HEK293T (cell line): ENCODE data around the gene LEMD1.

ENCODE experiments used
- CTCF ChIA-PET: fragments of 350-600 bp; formaldehyde crosslinking; extraction: SDS; loops from one replicate; lab custom pipeline; 2021; ENCODE audit warnings: antibody characterized with exemption, inconsistent platforms; lab: Yijun Ruan, JAX
- POLR2A ChIA-PET: fragments of 350-600 bp; formaldehyde crosslinking; extraction: SDS; loops from one replicate; lab custom pipeline; 2020; ENCODE audit warnings: antibody characterized with exemption, inconsistent platforms; lab: Yijun Ruan, JAX
- DNase-seq: peaks from one replicate; pipeline ENCODE4 v3.0.0; 2012; ENCODE audit warnings: mixed read lengths; ENCODE audit errors: extremely low spot score
- ARNT ChIP-seq: fragments of 450-650 bp; IDR thresholded peaks from 2 replicates; pipeline ENCODE4 v1.6.1; 2017; ENCODE audit warnings: mild to moderate bottlenecking
- BHLHE40 ChIP-seq: fragments of 450-650 bp; IDR thresholded peaks from 2 replicates; pipeline ENCODE4 v1.6.1; 2016; ENCODE audit warnings: mild to moderate bottlenecking, moderate library complexity, borderline replicate concordance
- CTBP1 ChIP-seq: fragments of 450-650 bp; IDR thresholded peaks from 2 replicates; pipeline ENCODE4 v1.6.1; 2016; ENCODE audit warnings: borderline replicate concordance
- ELF4 ChIP-seq: fragments of 450-650 bp; IDR thresholded peaks from 2 replicates; pipeline ENCODE4 v1.6.1; 2017; ENCODE audit warnings: antibody characterized with exemption
- FOXA1 ChIP-seq: fragments of 450-650 bp; IDR thresholded peaks from 2 replicates; pipeline ENCODE4 v1.6.1; 2016; ENCODE audit warnings: mild to moderate bottlenecking
- FOXK2 ChIP-seq: fragments of 450-650 bp; IDR thresholded peaks from 2 replicates; pipeline ENCODE4 v1.6.1; 2016; ENCODE audit warnings: mild to moderate bottlenecking
- FOXM1 ChIP-seq: fragments of 450-650 bp; IDR thresholded peaks from 2 replicates; pipeline ENCODE4 v1.6.1; 2017; ENCODE audit warnings: mild to moderate bottlenecking, borderline replicate concordance
- HDGF ChIP-seq: fragments of 450-650 bp; IDR thresholded peaks from 2 replicates; pipeline ENCODE4 v1.6.1; 2017; ENCODE audit warnings: antibody characterized with exemption, borderline replicate concordance
- L3MBTL2 ChIP-seq: fragments of 450-650 bp; conservative IDR thresholded peaks from 2 replicates; pipeline ENCODE4 v1.6.1; 2016; ENCODE audit warnings: mild to moderate bottlenecking
- LEF1 ChIP-seq: fragments of 450-650 bp; IDR thresholded peaks from 2 replicates; pipeline ENCODE4 v1.6.1; 2017; ENCODE audit warnings: mild to moderate bottlenecking, borderline replicate concordance
- SP1 ChIP-seq: fragments of 450-650 bp; IDR thresholded peaks from 2 replicates; pipeline ENCODE4 v1.6.1; 2017
- TARDBP ChIP-seq: fragments of 450-650 bp; IDR thresholded peaks from 2 replicates; pipeline ENCODE4 v1.6.1; 2016
- ZNF384 ChIP-seq: fragments of 450-650 bp; IDR thresholded peaks from 2 replicates; pipeline ENCODE4 v1.6.1; 2016
- TF ChIP-seq, protein P1 (sequence below): fragments of 450-650 bp; IDR thresholded peaks from 2 replicates; pipeline ENCODE4 v1.6.1; 2016

The LEMD1 gene

GRCh38 chr1:205421798-205422197, at the start of gene LEMD1:
LEMD1 (minus strand) TSS chr1:205422056; CDS start chr1:205420536, 1,520 bp downstream.
- TF ChIP-seq SP1 (no peak), HDGF (no peak), L3MBTL2 (no peak), FOXA1 (no peak), ZNF384 (no peak), TARDBP (no peak), FOXK2 (no peak), ARNT (no peak), LEF1 (no peak), CTBP1 (no peak), BHLHE40 (no peak)
- TF ChIP-seq, protein P1, sequence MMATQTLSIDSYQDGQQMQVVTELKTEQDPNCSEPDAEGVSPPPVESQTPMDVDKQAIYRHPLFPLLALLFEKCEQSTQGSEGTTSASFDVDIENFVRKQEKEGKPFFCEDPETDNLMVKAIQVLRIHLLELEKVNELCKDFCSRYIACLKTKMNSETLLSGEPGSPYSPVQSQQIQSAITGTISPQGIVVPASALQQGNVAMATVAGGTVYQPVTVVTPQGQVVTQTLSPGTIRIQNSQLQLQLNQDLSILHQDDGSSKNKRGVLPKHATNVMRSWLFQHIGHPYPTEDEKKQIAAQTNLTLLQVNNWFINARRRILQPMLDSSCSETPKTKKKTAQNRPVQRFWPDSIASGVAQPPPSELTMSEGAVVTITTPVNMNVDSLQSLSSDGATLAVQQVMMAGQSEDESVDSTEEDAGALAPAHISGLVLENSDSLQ: no peak
- POLR2A ChIA-PET: no interaction called here
- no peak for DNase-seq
- CTCF ChIA-PET: interaction anchor here (0.9 to 1.7 kb wide), 2 partner anchors 9 to 17 kb away, joined by 3 read pairs; no protein-coding TSS in a partner anchor

DNA sequence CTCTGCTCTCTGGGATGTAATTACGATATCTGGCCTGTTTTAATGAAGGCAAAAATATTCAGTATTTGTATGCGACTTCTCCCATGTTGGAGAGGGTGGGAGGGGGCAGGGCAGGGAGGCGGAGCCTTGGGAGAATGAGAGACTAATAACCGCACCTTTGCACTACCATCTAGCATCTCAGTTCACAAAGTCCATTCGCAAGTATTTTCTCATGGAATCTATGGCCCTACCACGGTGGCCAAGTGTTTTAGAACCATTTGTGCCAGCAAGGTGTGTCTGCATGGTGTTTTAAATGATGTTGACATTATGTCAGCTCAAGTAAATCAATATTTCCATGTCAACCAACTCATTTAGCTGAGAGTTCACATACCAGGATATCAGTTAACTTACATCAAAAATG, 48.3 kb upstream of the LEMD1 start:
- ChIA-PET CTCF (no interaction called here), POLR2A (no interaction called here)
- TF ChIP-seq CTBP1: no peak
- TF ChIP-seq ARNT: no peak
- no peak for TF ChIP-seq TARDBP
- TF ChIP-seq ZNF384: no peak
- no peak for TF ChIP-seq ELF4
- TF ChIP-seq, protein P1: no peak
- no peak for TF ChIP-seq FOXM1
- no peak for TF ChIP-seq HDGF
- DNase-seq: no peak

DNA sequence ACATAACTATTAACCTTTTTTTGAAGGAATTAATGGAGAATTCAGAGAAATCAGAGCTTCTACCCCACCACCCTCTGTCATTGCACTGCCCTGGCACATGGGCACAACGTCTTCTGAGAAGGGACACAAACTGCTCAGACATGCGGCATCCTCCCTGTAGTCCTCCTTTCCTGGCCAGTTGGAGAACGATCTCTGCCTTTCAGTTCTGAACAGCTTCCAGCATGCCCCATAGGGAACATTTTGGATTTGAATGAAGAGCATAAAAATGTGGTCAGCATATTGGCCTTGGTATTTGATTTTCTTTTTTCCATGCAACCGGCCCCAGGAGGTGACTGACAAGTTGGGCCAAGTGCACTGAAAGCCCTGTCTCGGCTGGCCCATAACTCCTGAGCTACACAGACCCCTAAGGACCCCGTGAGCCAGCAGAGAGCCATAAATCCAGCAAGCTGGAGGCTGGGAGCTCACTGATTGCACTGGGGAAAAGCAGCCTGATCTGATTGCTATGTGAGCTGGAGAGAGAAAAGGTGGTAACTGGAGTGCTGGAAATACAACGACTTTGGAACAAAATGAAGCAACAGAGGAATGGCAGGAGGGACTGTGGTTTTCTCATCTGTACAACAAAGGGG, 44.9 kb upstream of the LEMD1 start:
- POLR2A ChIA-PET: no interaction called here
- CTCF ChIA-PET: interaction anchor here (0.7 to 1.4 kb wide), 4 partner anchors 19 to 132 kb away, joined by 3 to 6 read pairs (median 3); no protein-coding TSS in a partner anchor
- DNase-seq: no peak
- no peak for TF ChIP-seq TARDBP
- TF ChIP-seq ARNT: no peak
- TF ChIP-seq, protein P1: no peak
- no peak for TF ChIP-seq SP1
- no peak for TF ChIP-seq ZNF384

DNA sequence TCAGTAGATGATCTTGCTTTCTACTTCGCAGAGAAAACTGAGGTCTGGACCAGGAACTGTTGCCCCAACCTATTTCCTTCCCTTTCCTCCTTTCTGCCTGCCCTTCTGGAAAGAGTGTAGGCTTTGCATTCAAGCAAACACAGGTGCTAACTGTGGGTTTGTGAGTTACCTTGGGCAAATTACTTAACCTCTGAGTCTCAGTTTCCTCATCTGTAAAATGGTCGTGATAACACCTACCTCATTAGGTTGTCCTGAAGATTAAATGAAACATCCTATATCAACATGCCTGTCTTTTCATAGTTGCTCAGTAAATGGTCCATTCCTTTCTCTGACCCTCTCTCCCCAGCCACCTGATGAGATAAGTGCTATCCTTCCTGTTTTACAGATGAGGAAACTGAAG, 43.5 kb upstream of the LEMD1 start:
- CTCF ChIA-PET: interaction anchor here (1.4 kb wide), 2 partner anchors 20 to 27 kb away, joined by 3 to 6 read pairs; no protein-coding TSS in a partner anchor
- POLR2A ChIA-PET: no interaction called here
- no peak for DNase-seq
- no peak for TF ChIP-seq TARDBP

- TF ChIP-seq LEF1: no peak
- ChIA-PET CTCF (interaction anchor here (0.7 kb wide), 1 partner anchor 20 kb away, joined by 3 read pairs; no protein-coding TSS in a partner anchor), POLR2A (no interaction called here)
- DNase-seq: peak; percentile 65
Observed at GRCh38 chr1:205458777-205459566, 37.1 kb upstream of the LEMD1 start.

DNA sequence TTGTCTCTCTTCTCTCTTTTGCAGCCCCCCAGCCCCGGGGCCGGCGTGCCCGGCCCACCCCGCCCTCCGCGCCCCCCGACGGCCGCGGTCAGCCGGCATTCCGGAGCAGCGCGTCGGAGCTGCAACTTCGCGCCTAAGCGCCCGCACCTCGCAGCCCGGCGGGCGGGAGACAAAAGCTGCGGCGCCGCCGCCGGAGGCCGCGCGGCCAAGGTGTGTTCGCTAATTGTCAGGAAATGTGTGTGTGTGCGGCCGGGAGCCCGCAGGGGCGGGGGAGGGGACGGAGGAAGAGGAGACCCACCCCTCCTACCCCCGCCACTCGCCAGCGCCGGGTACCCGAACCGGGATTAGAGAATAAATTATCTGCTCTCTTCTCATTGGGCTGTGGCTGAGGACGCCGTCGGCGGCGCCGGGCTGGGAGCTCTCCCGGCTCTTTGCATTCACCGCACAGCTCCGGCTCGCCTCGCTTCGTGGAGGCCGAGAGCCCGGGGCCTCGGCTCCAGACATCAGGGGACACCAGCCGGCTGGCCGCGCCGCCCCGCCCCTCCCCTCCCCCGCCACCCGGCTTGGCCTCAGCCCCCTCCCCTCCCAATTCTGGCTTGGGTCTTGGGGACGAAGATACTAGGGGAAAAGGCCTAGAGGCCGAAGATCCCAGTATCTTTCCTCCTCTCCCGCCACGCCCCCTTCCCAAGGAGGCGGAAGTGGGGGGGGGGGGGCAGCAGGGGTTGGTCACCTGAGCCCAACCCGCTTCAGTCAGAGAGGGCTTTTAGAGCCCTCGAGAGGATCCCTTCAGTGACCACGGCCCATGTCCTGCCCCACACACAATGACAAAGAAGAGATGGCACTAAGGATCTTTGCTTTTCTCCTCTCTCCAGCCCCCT, 35.3 kb upstream of the LEMD1 start:
- CTCF ChIA-PET: interaction anchor here (1.2 kb wide), 1 partner anchor 21 kb away, joined by 3 read pairs; no protein-coding TSS in a partner anchor

More for the DNA sequence above, 35.3 kb upstream of the LEMD1 start:
- peak; percentile 62 for DNase-seq
- no peak for TF ChIP-seq ELF4
- 0 out of 2 replicates have a peak, but pooled peaks have one; percentile 34 for TF ChIP-seq L3MBTL2
- TF ChIP-seq LEF1: no peak
- POLR2A ChIA-PET: no interaction called here
